ENCODE data around the gene TYMP. TPM values are rescaled to one million over a fixed set of nuclear protein-coding genes. Genes with fewer than 3 reads are reported as not detected.

The TYMP gene
- total RNA-seq, 1 experiment from 2014 or later, result 1.5 TPM

GRCh38 chr22:50490531-50491308 lies 39.1 kb downstream of the TYMP start (continued):
- TF ChIP-seq MXD4 (CRISPR knock-in tag; IDR thresholded peaks at IDR 0.05; ENCODE audit: borderline replicate concordance) (no peak), ZNF396 (CRISPR knock-in tag; IDR thresholded peaks at IDR 0.05; ENCODE audit: borderline replicate concordance) (no peak), ELF4 (CRISPR knock-in tag; IDR thresholded peaks at IDR 0.05; ENCODE audit: low read depth) (no peak), PREB (CRISPR knock-in tag; IDR thresholded peaks at IDR 0.05; ENCODE audit: borderline replicate concordance) (no peak), ESRRA (CRISPR knock-in tag; IDR thresholded peaks at IDR 0.05; ENCODE audit: borderline replicate concordance) (no peak), EMX1 (CRISPR knock-in tag; IDR thresholded peaks at IDR 0.05) (no peak), ZNF423 (CRISPR knock-in tag; IDR thresholded peaks at IDR 0.05) (no peak), MLX (CRISPR knock-in tag; IDR thresholded peaks at IDR 0.05) (no peak), ETV6 (CRISPR knock-in tag; IDR thresholded peaks at IDR 0.05) (no peak)
- TF ChIP-seq, protein P1, sequence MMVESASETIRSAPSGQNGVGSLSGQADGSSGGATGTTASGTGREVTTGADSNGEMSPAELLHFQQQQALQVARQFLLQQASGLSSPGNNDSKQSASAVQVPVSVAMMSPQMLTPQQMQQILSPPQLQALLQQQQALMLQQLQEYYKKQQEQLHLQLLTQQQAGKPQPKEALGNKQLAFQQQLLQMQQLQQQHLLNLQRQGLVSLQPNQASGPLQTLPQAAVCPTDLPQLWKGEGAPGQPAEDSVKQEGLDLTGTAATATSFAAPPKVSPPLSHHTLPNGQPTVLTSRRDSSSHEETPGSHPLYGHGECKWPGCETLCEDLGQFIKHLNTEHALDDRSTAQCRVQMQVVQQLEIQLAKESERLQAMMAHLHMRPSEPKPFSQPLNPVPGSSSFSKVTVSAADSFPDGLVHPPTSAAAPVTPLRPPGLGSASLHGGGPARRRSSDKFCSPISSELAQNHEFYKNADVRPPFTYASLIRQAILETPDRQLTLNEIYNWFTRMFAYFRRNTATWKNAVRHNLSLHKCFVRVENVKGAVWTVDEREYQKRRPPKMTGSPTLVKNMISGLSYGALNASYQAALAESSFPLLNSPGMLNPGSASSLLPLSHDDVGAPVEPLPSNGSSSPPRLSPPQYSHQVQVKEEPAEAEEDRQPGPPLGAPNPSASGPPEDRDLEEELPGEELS (CRISPR knock-in tag; IDR thresholded peaks at IDR 0.05), result no peak

GRCh38 chr22:50489363-50490243 lies 40.2 kb downstream of the TYMP start:
- peaks cover 4% of the 10 kb centered on the region; the same call in 1 of the 2 replicates for H3K27me3 Mint-ChIP-seq (ENCODE audit: low read depth)
- no peaks in the 10 kb centered on the region for H3K36me3 Mint-ChIP-seq
- no peaks in the 10 kb centered on the region for H3K9me3 Mint-ChIP-seq
- DNase-seq (ENCODE audit: low spot score) (no peak), ATAC-seq (no peak)
- no peak overlapping the region for H3K4me3 Mint-ChIP-seq
- ChIA-PET CTCF (interaction anchor here (0.8 to 1.7 kb wide), 3 partner anchors 9 to 17 kb away, joined by 3 to 5 read pairs (median 4); no protein-coding TSS in a partner anchor), POLR2A (interaction anchor here (0.6 kb wide), 1 partner anchor 166 kb away, joined by 3 read pairs; no protein-coding TSS in a partner anchor)
- no peak overlapping the region for H3K27ac Mint-ChIP-seq
- no peaks in the 10 kb centered on the region for H3K4me1 Mint-ChIP-seq
- TF ChIP-seq, protein P2, sequence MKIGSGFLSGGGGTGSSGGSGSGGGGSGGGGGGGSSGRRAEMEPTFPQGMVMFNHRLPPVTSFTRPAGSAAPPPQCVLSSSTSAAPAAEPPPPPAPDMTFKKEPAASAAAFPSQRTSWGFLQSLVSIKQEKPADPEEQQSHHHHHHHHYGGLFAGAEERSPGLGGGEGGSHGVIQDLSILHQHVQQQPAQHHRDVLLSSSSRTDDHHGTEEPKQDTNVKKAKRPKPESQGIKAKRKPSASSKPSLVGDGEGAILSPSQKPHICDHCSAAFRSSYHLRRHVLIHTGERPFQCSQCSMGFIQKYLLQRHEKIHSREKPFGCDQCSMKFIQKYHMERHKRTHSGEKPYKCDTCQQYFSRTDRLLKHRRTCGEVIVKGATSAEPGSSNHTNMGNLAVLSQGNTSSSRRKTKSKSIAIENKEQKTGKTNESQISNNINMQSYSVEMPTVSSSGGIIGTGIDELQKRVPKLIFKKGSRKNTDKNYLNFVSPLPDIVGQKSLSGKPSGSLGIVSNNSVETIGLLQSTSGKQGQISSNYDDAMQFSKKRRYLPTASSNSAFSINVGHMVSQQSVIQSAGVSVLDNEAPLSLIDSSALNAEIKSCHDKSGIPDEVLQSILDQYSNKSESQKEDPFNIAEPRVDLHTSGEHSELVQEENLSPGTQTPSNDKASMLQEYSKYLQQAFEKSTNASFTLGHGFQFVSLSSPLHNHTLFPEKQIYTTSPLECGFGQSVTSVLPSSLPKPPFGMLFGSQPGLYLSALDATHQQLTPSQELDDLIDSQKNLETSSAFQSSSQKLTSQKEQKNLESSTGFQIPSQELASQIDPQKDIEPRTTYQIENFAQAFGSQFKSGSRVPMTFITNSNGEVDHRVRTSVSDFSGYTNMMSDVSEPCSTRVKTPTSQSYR (CRISPR knock-in tag; IDR thresholded peaks at IDR 0.05), result no peak
- TF ChIP-seq ZNF263 (CRISPR knock-in tag; IDR thresholded peaks at IDR 0.05; ENCODE audit: low read depth), result no peak
- TF ChIP-seq FOXJ3 (CRISPR knock-in tag; IDR thresholded peaks at IDR 0.05; ENCODE audit: borderline replicate concordance), result no peak
- no peak for TF ChIP-seq TEAD1 (CRISPR knock-in tag; IDR thresholded peaks at IDR 0.05)
- TF ChIP-seq, protein P3, sequence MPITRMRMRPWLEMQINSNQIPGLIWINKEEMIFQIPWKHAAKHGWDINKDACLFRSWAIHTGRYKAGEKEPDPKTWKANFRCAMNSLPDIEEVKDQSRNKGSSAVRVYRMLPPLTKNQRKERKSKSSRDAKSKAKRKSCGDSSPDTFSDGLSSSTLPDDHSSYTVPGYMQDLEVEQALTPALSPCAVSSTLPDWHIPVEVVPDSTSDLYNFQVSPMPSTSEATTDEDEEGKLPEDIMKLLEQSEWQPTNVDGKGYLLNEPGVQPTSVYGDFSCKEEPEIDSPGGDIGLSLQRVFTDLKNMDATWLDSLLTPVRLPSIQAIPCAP (CRISPR knock-in tag; IDR thresholded peaks at IDR 0.05), result no peak
- no peak for TF ChIP-seq CREB1 (CRISPR knock-in tag; IDR thresholded peaks at IDR 0.05)
- TF ChIP-seq, protein P4, sequence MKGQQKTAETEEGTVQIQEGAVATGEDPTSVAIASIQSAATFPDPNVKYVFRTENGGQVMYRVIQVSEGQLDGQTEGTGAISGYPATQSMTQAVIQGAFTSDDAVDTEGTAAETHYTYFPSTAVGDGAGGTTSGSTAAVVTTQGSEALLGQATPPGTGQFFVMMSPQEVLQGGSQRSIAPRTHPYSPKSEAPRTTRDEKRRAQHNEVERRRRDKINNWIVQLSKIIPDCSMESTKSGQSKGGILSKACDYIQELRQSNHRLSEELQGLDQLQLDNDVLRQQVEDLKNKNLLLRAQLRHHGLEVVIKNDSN (CRISPR knock-in tag; IDR thresholded peaks at IDR 0.05), result no peak
- no peak for TF ChIP-seq ZNF396 (CRISPR knock-in tag; IDR thresholded peaks at IDR 0.05; ENCODE audit: borderline replicate concordance)
- no peak for TF ChIP-seq GABPB1 (CRISPR knock-in tag; IDR thresholded peaks at IDR 0.05)
- no peak for TF ChIP-seq GRHL2 (CRISPR knock-in tag; IDR thresholded peaks at IDR 0.05; ENCODE audit: insufficient replicate concordance, severe bottlenecking)
- TF ChIP-seq CBFB (CRISPR knock-in tag; IDR thresholded peaks at IDR 0.05; ENCODE audit: low read depth), result no peak
- TF ChIP-seq ZNF425 (CRISPR knock-in tag; conservative IDR thresholded peaks at IDR 0.05), result no peak

Data from WTC11 (cell line).